NCI-H1930 (cell line): ENCODE measurements around the gene MRC2.

Experiments
- DNase-seq, 2 experiments: peaks; one replicate each; lab custom pipeline; 2025; lab: John Stamatoyannopoulos, UW

MRC2 gene

DNA sequence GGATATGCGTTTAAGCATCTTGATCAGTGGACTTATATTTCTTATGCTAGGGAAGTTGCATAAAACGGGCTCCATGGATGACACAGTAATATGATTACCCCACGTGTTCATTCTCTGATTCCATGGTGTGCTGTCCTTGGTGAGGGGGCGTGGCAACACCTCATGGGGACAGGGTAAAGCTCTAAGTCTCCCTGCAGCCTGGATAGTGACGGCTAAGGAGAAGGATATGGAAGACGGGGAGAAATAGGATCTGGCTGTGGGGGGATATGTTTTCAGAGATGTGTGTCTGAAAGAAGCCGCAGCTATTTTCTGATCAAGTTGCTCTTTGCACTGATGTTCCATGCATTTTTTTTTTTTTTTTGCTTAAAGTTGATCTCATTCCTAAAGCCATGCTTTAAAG, 96.4 kb downstream of the MRC2 start:
- no peak for DNase-seq

DNA sequence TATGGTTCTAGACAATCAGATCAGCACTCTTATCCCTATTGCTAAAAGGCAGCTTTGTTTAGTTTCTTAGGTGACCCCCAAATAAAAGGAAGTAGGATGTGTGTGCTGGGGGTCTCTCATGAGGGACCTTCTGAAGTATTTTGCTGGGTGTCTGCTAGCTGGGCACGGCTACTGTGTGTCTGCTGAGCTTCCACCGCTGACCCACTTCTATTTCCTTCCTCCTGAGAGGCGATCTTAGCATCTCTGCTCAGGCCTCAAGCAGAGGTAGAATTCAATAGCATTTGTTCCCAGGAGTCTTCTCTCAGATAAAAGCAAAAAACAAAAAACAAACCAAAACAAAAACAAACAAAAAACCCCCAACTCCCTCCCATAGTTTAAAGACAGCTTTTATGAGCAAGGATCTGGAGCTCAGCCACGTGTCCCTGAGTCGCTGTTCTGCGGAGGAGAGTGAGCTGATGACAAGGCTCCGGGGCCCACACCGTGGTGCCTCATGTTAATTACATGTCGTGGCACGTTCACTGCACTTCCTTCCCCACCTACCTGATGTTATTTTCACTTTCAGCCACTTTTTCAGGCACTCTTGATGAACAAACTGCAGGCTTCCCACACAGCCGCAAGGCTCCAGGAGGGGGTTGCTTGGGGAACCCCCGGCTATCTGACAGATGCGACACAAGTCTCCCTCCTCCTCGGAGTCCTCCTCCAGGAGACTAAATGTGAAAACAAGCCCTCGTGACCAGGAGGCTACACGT, 97.1 kb downstream of the MRC2 start:
- no peak for DNase-seq

DNA sequence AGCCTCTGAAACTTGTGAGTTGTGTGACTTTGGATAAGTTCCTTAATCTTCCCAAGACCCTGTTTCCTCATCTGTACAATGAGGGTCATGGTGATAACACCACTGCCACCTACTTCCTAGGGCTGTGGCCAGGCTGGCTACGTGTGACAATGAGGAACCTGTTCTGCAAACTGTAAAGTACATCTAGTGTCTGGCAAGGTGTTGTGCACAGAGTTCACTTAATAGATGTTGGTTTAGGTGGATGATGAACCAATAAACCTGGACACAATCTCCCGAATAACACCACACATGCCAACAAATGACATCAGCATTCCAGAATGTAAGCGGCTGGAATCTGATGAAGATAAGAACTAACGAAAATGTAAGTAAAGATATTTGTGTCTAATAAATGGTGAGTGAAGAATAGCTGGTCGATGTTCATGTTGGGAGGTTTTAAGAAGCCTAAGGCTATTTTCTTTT, 98.3 kb downstream of the MRC2 start:
- DNase-seq = no peak

DNA sequence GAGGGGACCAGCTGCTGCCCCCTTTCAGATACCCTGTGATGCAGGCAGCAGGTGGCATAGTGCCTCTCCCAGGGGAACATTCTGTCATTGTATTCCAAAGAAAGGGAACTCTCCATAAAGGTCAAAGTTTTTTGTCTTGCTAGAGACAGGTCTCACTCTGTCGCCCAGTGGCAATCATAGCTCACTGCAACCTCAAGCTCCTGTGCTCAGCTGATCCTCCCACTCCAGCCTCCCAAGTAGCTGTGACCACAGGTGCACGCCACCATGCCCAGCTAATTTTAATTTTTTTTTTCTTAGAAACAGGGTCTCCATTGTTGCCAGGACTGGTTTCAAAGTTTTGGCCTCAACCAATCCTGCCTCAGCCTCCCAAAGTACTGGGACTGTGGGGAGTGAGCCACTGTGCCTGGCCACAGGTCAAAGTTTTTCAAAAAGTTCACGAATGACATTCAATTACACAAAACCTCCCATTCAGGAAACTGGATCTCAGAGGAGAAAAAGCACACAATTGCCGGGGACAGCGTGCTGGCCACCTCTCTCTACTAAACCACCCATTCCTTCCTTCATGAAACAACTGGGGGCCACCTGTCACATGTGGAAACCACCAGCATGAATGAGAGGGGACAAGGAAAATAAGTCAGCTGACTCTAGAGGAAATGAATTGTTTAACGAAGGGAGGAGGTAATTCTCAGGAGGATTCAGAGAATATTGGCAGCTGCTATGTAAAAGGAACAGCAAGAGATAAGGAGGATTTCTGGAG, 100.6 kb downstream of the MRC2 start:
- no peak for DNase-seq

DNA sequence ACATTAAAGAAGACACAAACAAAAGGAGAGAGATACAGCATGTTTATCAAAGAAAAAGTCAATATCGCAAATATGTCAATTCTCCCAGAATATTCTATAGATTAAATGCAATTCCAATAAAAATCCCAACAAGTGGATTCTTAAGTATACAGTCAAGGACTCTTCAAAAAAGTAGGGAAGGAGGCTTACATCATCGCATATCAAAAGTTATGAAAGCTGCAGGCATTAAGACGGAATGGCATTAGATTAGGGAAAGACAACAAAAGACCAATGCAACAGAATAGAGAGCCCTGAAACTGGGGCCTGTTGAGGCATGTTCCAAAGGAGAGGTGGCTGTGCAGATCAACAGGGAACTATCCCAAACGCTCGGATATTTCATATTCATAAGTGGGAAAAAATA, 104.7 kb downstream of the MRC2 start:
- no peak for DNase-seq

DNA sequence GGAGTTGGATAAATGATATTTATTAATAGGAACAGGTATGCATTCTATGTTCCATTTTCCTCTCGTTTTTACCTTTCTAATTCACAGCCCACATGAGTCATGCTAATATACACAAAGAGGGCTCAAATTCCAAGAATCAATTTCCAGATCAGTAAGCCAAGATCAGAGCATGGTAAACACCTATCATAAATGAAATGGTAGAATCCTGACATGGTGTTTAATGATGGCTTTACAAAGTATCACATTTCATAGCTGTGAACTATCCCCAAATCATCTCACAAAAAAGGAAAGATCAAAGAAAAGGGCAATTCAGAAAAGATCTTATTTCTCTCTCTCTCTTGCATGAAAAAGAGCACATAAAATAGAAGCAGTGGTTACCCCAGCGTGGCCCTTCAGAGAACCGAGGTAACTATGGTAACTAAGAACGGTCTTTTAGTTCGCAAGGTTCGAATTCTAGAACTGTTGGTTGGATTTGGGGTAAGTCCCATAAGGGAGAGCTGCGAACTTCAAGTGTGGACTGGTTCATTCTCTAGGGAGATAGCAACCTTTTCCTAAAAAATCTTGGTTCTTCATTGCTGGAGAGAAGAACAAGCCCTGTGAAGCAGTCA, 107.7 kb downstream of the MRC2 start:
- no peak for DNase-seq

DNA sequence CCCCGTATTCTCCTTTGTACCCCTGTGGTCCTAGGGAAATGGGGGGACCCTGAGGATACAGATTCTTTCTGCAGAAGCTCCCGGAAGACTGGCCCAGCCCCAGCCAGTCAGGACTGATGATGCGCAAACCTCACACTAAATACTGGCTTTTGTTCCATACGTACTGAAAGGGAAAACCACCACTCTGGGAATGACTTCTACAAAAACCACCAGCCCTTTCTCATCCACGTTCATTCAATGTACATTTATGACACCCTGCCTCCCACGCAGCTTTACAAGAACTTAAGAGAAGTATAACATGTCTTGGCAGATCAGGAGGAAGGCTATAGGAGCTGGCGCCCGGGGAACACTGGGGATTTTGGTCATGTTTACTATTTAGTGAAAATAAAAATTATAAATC, 110.0 kb downstream of the MRC2 start:
- DNase-seq = no peak

DNA sequence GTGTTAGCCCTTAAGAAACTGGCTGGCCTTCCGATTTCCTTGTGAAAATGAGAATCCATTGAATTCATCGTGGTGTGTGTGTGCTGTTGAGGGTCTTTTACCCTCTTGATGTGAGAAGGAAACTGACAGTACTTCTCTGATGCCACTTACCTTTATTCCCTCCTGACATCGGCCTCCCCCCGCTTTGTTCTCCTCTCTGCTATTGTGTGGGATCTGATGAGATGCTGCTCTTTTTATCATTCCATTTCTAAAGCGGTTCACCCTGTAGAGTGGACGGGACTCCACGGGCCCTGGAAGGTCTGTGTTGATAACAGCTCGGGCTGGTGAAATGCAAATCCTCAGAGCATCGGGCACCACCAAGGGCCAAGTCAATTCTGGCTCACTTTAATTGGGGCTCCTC, 110.8 kb downstream of the MRC2 start:
- no peak for DNase-seq

DNA sequence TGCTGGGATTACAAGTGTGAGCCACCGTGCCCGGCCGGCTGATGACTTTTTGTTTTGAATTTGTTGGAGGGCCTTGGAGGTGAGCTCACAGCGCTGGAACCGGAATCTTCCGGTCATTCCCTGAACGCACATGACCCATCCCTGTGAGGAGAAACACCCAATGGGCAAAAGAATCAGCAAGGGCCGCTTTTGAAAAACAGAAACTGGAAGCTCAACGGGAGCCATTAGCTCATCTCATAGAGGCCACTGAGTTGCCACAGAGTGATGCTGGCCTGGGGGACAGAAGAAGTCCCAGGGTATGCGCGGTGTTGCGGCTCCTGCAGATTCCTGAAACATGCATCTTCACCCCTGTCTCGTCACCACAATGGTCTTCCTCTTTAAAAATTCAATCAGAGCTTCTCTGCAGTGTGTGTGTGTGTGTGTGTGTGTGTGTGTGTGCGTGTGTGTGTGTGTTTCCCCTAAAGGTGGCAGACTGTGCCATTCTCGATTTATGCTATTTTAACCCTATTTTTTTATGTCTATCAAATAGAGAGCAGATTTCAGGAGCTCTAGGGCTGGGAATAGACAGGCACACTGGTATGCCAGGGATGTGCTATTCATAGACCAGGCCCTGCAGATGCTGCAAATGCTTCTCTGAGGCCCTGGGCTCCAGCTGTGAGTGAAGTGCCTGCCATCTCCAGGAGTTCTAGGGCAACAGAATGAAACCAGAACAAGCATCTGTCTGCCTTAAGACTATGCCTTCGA, 112.3 kb downstream of the MRC2 start:
- DNase-seq = no peak

DNA sequence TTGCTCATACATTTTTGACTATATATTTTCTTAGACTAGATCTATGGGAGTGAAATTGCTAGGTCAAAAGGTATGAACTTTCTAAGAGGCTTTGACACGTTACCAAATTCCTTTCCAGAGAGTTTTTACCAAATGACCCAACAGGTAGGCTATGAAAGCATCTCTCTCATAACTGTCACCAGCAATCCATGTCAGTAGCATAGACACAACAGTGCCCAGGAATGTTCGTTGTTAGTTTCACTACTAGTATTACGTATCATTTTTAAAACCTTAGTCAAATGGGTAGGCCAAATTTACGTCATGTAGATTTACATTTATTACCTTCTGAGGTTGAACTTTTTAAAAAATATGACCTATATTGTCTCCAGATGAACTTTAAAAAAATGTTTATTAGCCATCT, 113.8 kb downstream of the MRC2 start:
- DNase-seq = no peak
